Measurements from ENCODE around the gene PUS1. TPM values are rescaled to one million over a fixed set of nuclear protein-coding genes. Genes with fewer than 3 reads are reported as not detected.

Gene PUS1
- total and polyA plus RNA-seq, 9 of the 15 experiments (the other 6 are each of a cell fraction or from before 2014, with no cell fraction given), result 1.9 to 90.8 (median 30.0) TPM

GRCh38 chr12:131990066-131990979 lies 61.2 kb downstream of the PUS1 start (continued):
- TF ChIP-seq ZNF318 (IDR thresholded peaks at IDR 0.05; ENCODE audit: borderline replicate concordance in 1 of 2, low read depth in 1 of 2) (no peak), CEBPB (tag; IDR thresholded peaks at IDR 0.05) (no peak), IRF2 (CRISPR knock-in tag; IDR thresholded peaks at IDR 0.05) (no peak), KAT7 (CRISPR knock-in tag; IDR thresholded peaks at IDR 0.05; ENCODE audit: borderline replicate concordance) (no peak), ZNF174 (CRISPR knock-in tag; IDR thresholded peaks at IDR 0.05) (no peak), ZNF274 (IDR thresholded peaks at IDR 0.05; ENCODE audit: borderline replicate concordance, low read depth, low read length) (no peak), ZEB2 (IDR thresholded peaks at IDR 0.05) (no peak), NCOR1 (IDR thresholded peaks at IDR 0.05) (no peak), SNRNP70 (optimal IDR thresholded peaks at IDR 0.05; ENCODE audit: low read depth, low read length) (no peak), SIN3A (IDR thresholded peaks at IDR 0.05; ENCODE audit: borderline replicate concordance in 2 of 2, control insufficient read depth in 1 of 2, low read depth in 2 of 2, low read length in 2 of 2) (no peak), NFIX (CRISPR knock-in tag; IDR thresholded peaks at IDR 0.05; ENCODE audit: low read depth) (no peak), NFE2 (IDR thresholded peaks at IDR 0.05; ENCODE audit: low read depth) (no peak), TRIM25 (IDR thresholded peaks at IDR 0.05; ENCODE audit: borderline replicate concordance) (no peak), FOS (IDR thresholded peaks at IDR 0.05; ENCODE audit: extremely low read depth, insufficient read length) (no peak)
